Right lobe of liver (tissue), 6 donors: ENCODE data around the gene SPRING1. TPM values are rescaled to one million over a fixed set of nuclear protein-coding genes. Genes with fewer than 3 reads are reported as not detected.

ENCODE experiments used
- ATAC-seq, 4 donors: fragments of 200-7000 bp; cut with Tn5 transposase; one replicate each; pipeline ENCODE4 v1.9.1; 2020; ENCODE audit warnings: mild to moderate bottlenecking in 4 of 4, moderate library complexity in 4 of 4
- DNase-seq, 3 donors: peaks; one replicate each; pipeline ENCODE4 v3.0.0-alpha.2; 2020
- H3K27ac ChIP-seq, 3 donors: fragments of 200-600 bp; one replicate each; pipeline ENCODE4 v1.8.0; 2022
- H3K27me3 ChIP-seq, 2 donors: fragments of 200-600 bp; one replicate each; pipeline ENCODE4 v1.8.0; 2022
- H3K36me3 ChIP-seq, 4 donors: fragments of 200-600 bp; sonication (generic) in 1 of 4; one replicate each; pipeline versions ENCODE4 v1.5.1 to v1.8.0; 2017 to 2022; ENCODE audit warnings: control low read depth in 1 of 4
- H3K4me1 ChIP-seq, 4 donors: fragments of 200-600 bp; sonication (generic) in 1 of 4; one replicate each; pipeline versions ENCODE4 v1.5.1 to v1.8.0; 2017 to 2022; ENCODE audit warnings: control low read depth in 1 of 4
- H3K4me3 ChIP-seq, 3 donors: fragments of 200-600 bp; one replicate each; pipeline ENCODE4 v1.8.0; 2022
- H3K9me3 ChIP-seq, 4 donors: fragments of 200-600 bp; sonication (generic) in 1 of 4; one replicate each; pipeline versions ENCODE4 v1.5.1 to v1.8.0; 2017 to 2022; ENCODE audit warnings: control low read depth in 1 of 4
- CTCF ChIP-seq, 4 donors: fragments of 200-600 bp in 3 of 4; fragments of 450-650 bp in 1 of 4; IDR thresholded peaks; one replicate each; pipeline versions ENCODE4 v1.5.1 to v1.8.0; 2016 to 2022; ENCODE audit warnings: antibody characterized with exemption in 4 of 4, mild to moderate bottlenecking in 2 of 4
- POLR2A ChIP-seq: fragments of 450-650 bp; IDR thresholded peaks from one replicate; pipeline ENCODE4 v1.6.1; 2017; ENCODE audit warnings: antibody characterized with exemption, mild to moderate bottlenecking
- WGBS: methylation state at CpG from one replicate; pipeline ENCODE4 v1.1.6; 2018; ENCODE audit warnings: low coverage, low lambda C conversion rate; ENCODE audit not compliant: insufficient coverage; ENCODE audit errors: missing lambda C conversion rate; 5-methylcytosine and 5-hydroxymethylcytosine counted together
- intact Hi-C, 2 donors: fragments of 100-400 bp; cut with DNase I; formaldehyde crosslinking; loops; one replicate each; pipeline versions ENCODE4 v1.11.2 to v1.14.1; 2022
- long read RNA-seq: library from polyadenylated mRNA; unstranded; transcript quantifications from one replicate; pipeline ENCODE4 v2.0.0, GENCODE V29; 2019
- total RNA-seq, 6 experiments: library from RNA; depleted of rRNA in 2 of 6; stranded (reverse); fragments of >200 nt in 2 of 6; fragmentation: NEBNext Ultra II Directional in 3 of 6; extraction: Animal tissue kit (Norgen Biotek cat#: 25700) in 3 of 6; gene quantifications; one replicate each; pipeline versions ENCODE4 v1.1.0 to v1.2.4, GENCODE V29; 2016 to 2023
- donor health status: DM: no; HTN: yes; CAD: no.
- donor health status: DM: no; HTN: no; CAD: no.
- donor health status: DM: no; HTN: no; CAD: no.
- donor health status: DM: no; HTN: yes; CAD: no.
- donor health status: DM: no; HTN: yes; CAD: no.

Gene SPRING1
- total RNA-seq = 10 to 100 TPM in 4 of 6 experiments, 1 to 10 TPM in 2; 4.9 to 18.7 (median 12.0) TPM
- long read RNA-seq, partial matches to known transcripts = 0 of 1 reads
- long read RNA-seq, other reads (novel, unspliced or antisense) = 1 of 1 reads

- intact Hi-C loops = no loop called here
- Histone ChIP-seq H3K27me3 (no peaks in the 10 kb centered on the region), H3K4me3 (peak within 1 kb of the TSS; percentile 77 to 93 (median 80)), H3K27ac (peak within 1 kb of the TSS in 2 of 3 donors; percentile 51 to 67), H3K36me3 (no peaks in the 10 kb centered on the region), H3K9me3 (no peaks in the 10 kb centered on the region), H3K4me1 (peaks cover 0 to 30% (median 12%) of the 10 kb centered on the region in 4 donors)
- TF ChIP-seq CTCF (IDR thresholded peaks at IDR 0.05) = no peak
- peak; percentile 95 for TF ChIP-seq POLR2A
- ATAC-seq (peak; percentile 95 to 99 (median 98)), DNase-seq (peak; percentile 99 to 100 (median 99))
- under 1% methylated on average over 17 of the region's 80 CpGs for WGBS
Measured at GRCh38 chr12:116737774-116738657, at the start of gene SPRING1, which contains the start of gene RNFT2. Gene SPRING1, minus strand, starts transcription at chr12:116738069. Its CDS starts 169 bp downstream, at chr12:116737900. Gene RNFT2, plus strand, starts transcription at chr12:116738315. Its CDS starts 2,183 bp downstream, at chr12:116740498.

GRCh38 chr12:116784238-116784612 lies 46.4 kb upstream of the SPRING1 start:
- H3K36me3 ChIP-seq = no peaks in the 10 kb centered on the region
- TF ChIP-seq CTCF (IDR thresholded peaks at IDR 0.05) (no peak), POLR2A (no peak)
- no peak for ATAC-seq
- DNase-seq = no peak
- no peak overlapping the region for H3K4me3 ChIP-seq
- H3K9me3 ChIP-seq = no peaks in the 10 kb centered on the region
- no peak overlapping the region for H3K27ac ChIP-seq
- WGBS = 100% methylated on average over 1 of the region's 7 CpGs
- no peaks in the 10 kb centered on the region for H3K27me3 ChIP-seq
- H3K4me1 ChIP-seq = no peaks in the 10 kb centered on the region
- intact Hi-C loops = no loop called here

- Histone ChIP-seq H3K4me3 (no peak overlapping the region), H3K36me3 (no peaks in the 10 kb centered on the region), H3K27me3 (no peaks in the 10 kb centered on the region), H3K27ac (no peak overlapping the region), H3K9me3 (no peaks in the 10 kb centered on the region), H3K4me1 (no peaks in the 10 kb centered on the region)
- intact Hi-C loops = no loop called here
- ATAC-seq = no peak
- no peak for TF ChIP-seq CTCF (IDR thresholded peaks at IDR 0.05)
- no peak for TF ChIP-seq POLR2A
- WGBS = 86% methylated on average over 5 of the region's 6 CpGs
- no peak for DNase-seq
Measured at GRCh38 chr12:116783525-116784237, 45.8 kb upstream of the SPRING1 start.

GRCh38 chr12:116780942-116781341 lies 43.1 kb upstream of the SPRING1 start:
- intact Hi-C loops = no loop called here
- no peaks in the 10 kb centered on the region for H3K9me3 ChIP-seq
- H3K27ac ChIP-seq = no peak overlapping the region
- no peaks in the 10 kb centered on the region for H3K4me1 ChIP-seq
- WGBS = 78% methylated on average over 3 of the region's 4 CpGs
- no peak overlapping the region for H3K4me3 ChIP-seq
- H3K36me3 ChIP-seq = no peaks in the 10 kb centered on the region
- no peak for ATAC-seq
- no peaks in the 10 kb centered on the region for H3K27me3 ChIP-seq
- TF ChIP-seq POLR2A = no peak
- DNase-seq = no peak
